Trophoblast cell (in vitro differentiated cells and primary cell): ENCODE measurements around the gene TRAFD1.

Experiments
- DNase-seq, 2 donors: peaks; one replicate each; pipeline ENCODE4 v3.0.0-alpha.2; 2016
- H2AFZ ChIP-seq: 2 replicates; pipeline ENCODE4 v1.6.1; 2013; ENCODE audit warnings: low read length, moderate library complexity, mild to moderate bottlenecking; ENCODE audit not compliant: insufficient read depth, poor library complexity
- H2AK5ac ChIP-seq: 2 replicates; pipeline ENCODE4 v1.6.1; 2013; ENCODE audit warnings: mild to moderate bottlenecking, low read length
- H2BK120ac ChIP-seq: 2 replicates; pipeline ENCODE4 v1.6.1; 2013; ENCODE audit warnings: low read length, mild to moderate bottlenecking, moderate library complexity; ENCODE audit not compliant: insufficient read depth, poor library complexity
- H2BK12ac ChIP-seq: 2 replicates; pipeline ENCODE4 v1.6.1; 2013; ENCODE audit warnings: mild to moderate bottlenecking, low read length, moderate library complexity
- H2BK5ac ChIP-seq: 2 replicates; pipeline ENCODE4 v1.6.1; 2013; ENCODE audit warnings: low read length, low read depth, moderate library complexity, mild to moderate bottlenecking; ENCODE audit not compliant: poor library complexity
- H3K14ac ChIP-seq: 2 replicates; pipeline ENCODE4 v1.6.1; 2013; ENCODE audit warnings: mild to moderate bottlenecking, low read length
- H3K18ac ChIP-seq: 2 replicates; pipeline ENCODE4 v1.6.1; 2013; ENCODE audit warnings: mild to moderate bottlenecking, low read length
- H3K23ac ChIP-seq: 2 replicates; pipeline ENCODE4 v1.6.1; 2013; ENCODE audit warnings: low read length
- H3K27ac ChIP-seq: 2 replicates; pipeline ENCODE4 v1.5.1; 2013; ENCODE audit warnings: low read depth, mild to moderate bottlenecking, inconsistent platforms, low read length, moderate library complexity
- H3K27me3 ChIP-seq: 2 replicates; pipeline ENCODE4 v1.6.1; 2013; ENCODE audit warnings: inconsistent platforms, mild to moderate bottlenecking, low read length, moderate library complexity; ENCODE audit not compliant: insufficient read depth
- H3K36me3 ChIP-seq, 2 experiments: 1 replicate in 1 of 2; 2 replicates in 1 of 2; pipeline ENCODE4 v1.6.1; 2013; ENCODE audit warnings: low read length in 2 of 2, mild to moderate bottlenecking in 2 of 2, moderate library complexity in 1 of 2; ENCODE audit not compliant: insufficient read depth in 2 of 2, control insufficient read depth in 1 of 2
- H3K4ac ChIP-seq: 2 replicates; pipeline ENCODE4 v1.6.1; 2013; ENCODE audit warnings: low read depth, mild to moderate bottlenecking, low read length, moderate library complexity
- H3K4me1 ChIP-seq, 2 experiments: 1 replicate in 1 of 2; 2 replicates in 1 of 2; pipeline ENCODE4 v1.6.1; 2013; ENCODE audit warnings: low read length in 2 of 2, mild to moderate bottlenecking in 2 of 2, moderate library complexity in 1 of 2; ENCODE audit not compliant: insufficient read depth in 2 of 2, control insufficient read depth in 1 of 2
- H3K4me2 ChIP-seq: 2 replicates; pipeline ENCODE4 v1.6.1; 2013; ENCODE audit warnings: inconsistent platforms, mild to moderate bottlenecking, low read length, moderate library complexity
- H3K4me3 ChIP-seq: 2 replicates; pipeline ENCODE4 v1.5.1; 2013; ENCODE audit warnings: mild to moderate bottlenecking, low read depth, low read length, inconsistent platforms
- H3K79me1 ChIP-seq: one replicate; pipeline ENCODE4 v1.6.1; 2013; ENCODE audit warnings: low read length
- H3K79me2 ChIP-seq: 2 replicates; pipeline ENCODE4 v1.6.1; 2013; ENCODE audit warnings: low read length, mild to moderate bottlenecking; ENCODE audit not compliant: control insufficient read depth, insufficient read depth, poor library complexity
- H3K9ac ChIP-seq: 2 replicates; pipeline ENCODE4 v1.6.1; 2013; ENCODE audit warnings: mild to moderate bottlenecking, low read length
- H3K9me3 ChIP-seq: 2 replicates; pipeline ENCODE4 v1.6.1; 2013; ENCODE audit warnings: low read depth, mild to moderate bottlenecking, control low read depth, inconsistent platforms, low read length; ENCODE audit not compliant: insufficient read depth
- H4K12ac ChIP-seq: 2 replicates; pipeline ENCODE4 v1.6.1; 2013; ENCODE audit warnings: low read depth, mild to moderate bottlenecking, low read length, moderate library complexity
- H4K8ac ChIP-seq: 2 replicates; pipeline ENCODE4 v1.6.1; 2013; ENCODE audit warnings: low read depth, mild to moderate bottlenecking, low read length, moderate library complexity
- H4K91ac ChIP-seq: one replicate; pipeline ENCODE4 v1.6.1; 2013; ENCODE audit warnings: low read depth, mild to moderate bottlenecking, low read length, moderate library complexity
- WGBS: extraction: QIAGEN DNeasy Blood & Tissue Kit; methylation state at CpG from one replicate; pipeline ENCODE4 v1.1.7; 2013; ENCODE audit warnings: missing lambda C conversion rate; ENCODE audit not compliant: insufficient read length, insufficient coverage; ENCODE audit errors: extremely low coverage; 5-methylcytosine and 5-hydroxymethylcytosine counted together

Gene TRAFD1

GRCh38 chr12:112133418-112133817 is 8.1 kb downstream of the TRAFD1 start:
- H3K23ac ChIP-seq: no peak overlapping the region
- H3K4me2 ChIP-seq: no peak overlapping the region
- H2BK5ac ChIP-seq: no peak overlapping the region
- H2AFZ ChIP-seq: no peak overlapping the region
- no peak overlapping the region for H2BK12ac ChIP-seq
- H4K91ac ChIP-seq: no peak overlapping the region
- no peaks in the 10 kb centered on the region for H3K79me2 ChIP-seq
- H2AK5ac ChIP-seq: no peak overlapping the region
- WGBS: no CpG with 5 or more reads among the region's 5 CpGs
- H2BK120ac ChIP-seq: no peak overlapping the region
- H3K27ac ChIP-seq: no peak overlapping the region
- DNase-seq: no peak
- H3K4me1 ChIP-seq: no peaks in the 10 kb centered on the region
- H3K4me3 ChIP-seq: no peak overlapping the region
- no peaks in the 10 kb centered on the region for H3K27me3 ChIP-seq
- H4K12ac ChIP-seq: no peak overlapping the region
- no peak overlapping the region for H3K18ac ChIP-seq
- no peak overlapping the region for H4K8ac ChIP-seq
- H3K4ac ChIP-seq: no peak overlapping the region
- H3K9me3 ChIP-seq: no peaks in the 10 kb centered on the region
- no peak overlapping the region for H3K9ac ChIP-seq
- peaks cover 17 to 24% of the 10 kb centered on the region in 2 experiments for H3K36me3 ChIP-seq
- H3K79me1 ChIP-seq: no peaks in the 10 kb centered on the region
- H3K14ac ChIP-seq: no peak overlapping the region

DNA sequence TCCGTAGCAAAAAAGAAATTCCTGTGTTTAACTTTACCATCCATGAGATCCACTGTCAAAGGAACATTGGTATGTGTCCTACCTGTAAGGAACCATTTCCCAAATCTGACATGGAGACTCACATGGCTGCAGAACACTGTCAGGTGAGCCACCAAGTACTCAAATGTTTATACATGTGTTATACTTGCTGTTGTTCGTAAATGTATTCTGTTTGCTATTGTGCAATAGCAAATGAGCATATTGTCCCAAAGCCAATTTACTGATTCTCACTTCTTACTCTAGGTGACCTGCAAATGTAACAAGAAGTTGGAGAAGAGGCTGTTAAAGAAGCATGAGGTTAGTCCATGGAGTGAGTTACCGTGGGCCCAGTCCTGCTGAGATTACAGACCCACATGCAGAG is 9.4 kb downstream of the TRAFD1 start:
- no peak overlapping the region for H3K18ac ChIP-seq
- H3K4me1 ChIP-seq: no peaks in the 10 kb centered on the region
- no peak overlapping the region for H4K8ac ChIP-seq
- no peak overlapping the region for H3K23ac ChIP-seq
- H3K79me1 ChIP-seq: no peaks in the 10 kb centered on the region
- H3K27ac ChIP-seq: no peak overlapping the region
- no peak overlapping the region for H2BK5ac ChIP-seq
- H2BK12ac ChIP-seq: no peak overlapping the region
- no peak overlapping the region for H3K4ac ChIP-seq
- H3K27me3 ChIP-seq: no peaks in the 10 kb centered on the region
- H3K9me3 ChIP-seq: no peaks in the 10 kb centered on the region
- no peak for DNase-seq
- H3K36me3 ChIP-seq: peaks cover 22 to 34% of the 10 kb centered on the region in 2 experiments
- H3K4me3 ChIP-seq: no peak overlapping the region
- H3K9ac ChIP-seq: no peak overlapping the region
- H3K14ac ChIP-seq: no peak overlapping the region
- no peak overlapping the region for H4K12ac ChIP-seq
- no peak overlapping the region for H4K91ac ChIP-seq
- H2AK5ac ChIP-seq: no peak overlapping the region
- WGBS: no CpG with 5 or more reads among the region's 3 CpGs
- H3K4me2 ChIP-seq: no peak overlapping the region
- H2BK120ac ChIP-seq: no peak overlapping the region
- H3K79me2 ChIP-seq: no peaks in the 10 kb centered on the region
- H2AFZ ChIP-seq: no peak overlapping the region

DNA sequence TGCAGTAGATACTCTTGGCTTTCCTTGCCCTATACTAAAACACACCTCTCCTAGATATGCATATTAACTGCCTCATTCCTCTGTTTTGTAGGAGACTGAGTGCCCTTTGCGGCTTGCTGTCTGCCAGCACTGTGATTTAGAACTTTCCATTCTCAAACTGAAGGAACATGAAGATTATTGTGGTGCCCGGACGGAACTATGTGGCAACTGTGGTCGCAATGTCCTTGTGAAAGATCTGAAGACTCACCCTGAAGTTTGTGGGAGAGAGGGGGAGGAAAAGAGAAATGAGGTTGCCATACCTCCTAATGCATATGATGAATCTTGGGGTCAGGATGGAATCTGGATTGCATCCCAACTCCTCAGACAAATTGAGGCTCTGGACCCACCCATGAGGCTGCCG is 15.4 kb downstream of the TRAFD1 start:
- no peak overlapping the region for H2BK120ac ChIP-seq
- H3K9me3 ChIP-seq: no peaks in the 10 kb centered on the region
- H4K91ac ChIP-seq: no peak overlapping the region
- no peak overlapping the region for H3K4me3 ChIP-seq
- H3K14ac ChIP-seq: no peak overlapping the region
- no peak overlapping the region for H4K12ac ChIP-seq
- no peak overlapping the region for H3K18ac ChIP-seq
- H3K36me3 ChIP-seq: peaks cover 34 to 44% of the 10 kb centered on the region in 2 experiments
- H2BK12ac ChIP-seq: no peak overlapping the region
- H3K4ac ChIP-seq: no peak overlapping the region
- no peak overlapping the region for H3K9ac ChIP-seq
- H4K8ac ChIP-seq: no peak overlapping the region
- no peak overlapping the region for H3K23ac ChIP-seq
- no peaks in the 10 kb centered on the region for H3K27me3 ChIP-seq
- no peak overlapping the region for H2BK5ac ChIP-seq
- no peak overlapping the region for H2AK5ac ChIP-seq
- no peak overlapping the region for H3K27ac ChIP-seq
- no peak for DNase-seq
- H3K4me2 ChIP-seq: no peak overlapping the region
- no peaks in the 10 kb centered on the region for H3K79me1 ChIP-seq
- H2AFZ ChIP-seq: no peak overlapping the region
- H3K79me2 ChIP-seq: no peaks in the 10 kb centered on the region
- no CpG with 5 or more reads among the region's 5 CpGs for WGBS
- H3K4me1 ChIP-seq: no peaks in the 10 kb centered on the region

- no CpG with 5 or more reads among the region's 1 CpG for WGBS
- no peak for DNase-seq
- Histone ChIP-seq H3K27me3 (no peaks in the 10 kb centered on the region), H3K4me1 (peaks cover 7 to 12% of the 10 kb centered on the region in 2 experiments), H4K91ac (no peak overlapping the region), H2BK12ac (no peak overlapping the region), H3K14ac (no peak overlapping the region), H2AFZ (no peak overlapping the region), H4K8ac (no peak overlapping the region), H3K9me3 (no peaks in the 10 kb centered on the region), H3K27ac (no peak overlapping the region), H3K36me3 (peaks cover 20 to 28% of the 10 kb centered on the region in 2 experiments), H3K23ac (no peak overlapping the region), H2BK120ac (no peak overlapping the region), H3K18ac (no peak overlapping the region), H3K4ac (no peak overlapping the region), H2BK5ac (no peak overlapping the region), H3K79me2 (no peaks in the 10 kb centered on the region), H3K79me1 (peaks cover 11% of the 10 kb centered on the region), H4K12ac (no peak overlapping the region), H2AK5ac (no peak overlapping the region), H3K4me3 (no peak overlapping the region), H3K9ac (no peak overlapping the region), H3K4me2 (no peak overlapping the region)
These were observed 20.8 kb downstream of the TRAFD1 start for GRCh38 chr12:112146123-112146522.
